ENCODE measurements around the gene SLC12A7. TPM values are rescaled to one million over a fixed set of nuclear protein-coding genes. Genes with fewer than 3 reads are reported as not detected.
"Not testable (repeated sequence)": the region's sequence is repeated elsewhere in the genome, so short reads cannot be mapped to it uniquely, and the experiment has no call there.

SLC12A7 gene
- total RNA-seq, 2 experiments from 2014 or later: 14.0 to 14.6 TPM

DNA sequence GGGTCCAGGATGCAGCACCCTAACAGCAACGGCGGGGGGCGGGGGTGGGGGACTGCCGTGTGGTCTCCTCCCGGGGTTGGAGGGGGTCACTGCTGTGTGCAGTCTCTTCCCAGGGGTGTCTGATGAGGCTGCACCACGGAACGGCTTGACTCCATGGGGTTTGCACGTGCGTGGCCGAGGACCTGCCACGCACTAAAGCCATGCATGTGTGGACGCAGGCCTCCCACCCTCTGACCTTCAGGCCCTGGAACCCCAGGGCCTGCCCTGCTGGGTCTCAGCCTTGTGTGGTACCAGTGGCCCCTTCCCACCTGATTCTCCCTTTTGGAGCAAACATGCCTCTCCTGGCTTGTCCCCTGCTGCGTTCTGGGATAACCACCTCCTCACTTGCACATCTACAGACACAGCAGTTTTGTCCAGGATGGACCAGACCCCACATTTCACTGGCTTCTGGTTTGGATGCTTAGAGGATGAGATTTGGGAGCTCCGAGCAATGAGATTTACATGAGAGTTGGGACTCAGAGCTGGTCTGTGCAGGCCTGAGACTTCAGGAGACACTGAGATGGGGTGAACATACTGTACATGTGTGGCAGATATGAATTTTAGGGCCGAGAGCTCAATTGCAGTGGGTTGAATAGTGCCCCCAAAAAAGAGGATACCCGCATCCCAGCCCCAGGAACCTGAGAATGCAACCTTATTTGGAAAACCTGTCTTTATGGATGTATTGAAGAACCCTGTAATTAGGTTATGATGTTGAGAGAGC, 45.8 kb downstream of the SLC12A7 start:
- no peaks in the 10 kb centered on the region for H3K9me3 Mint-ChIP-seq
- no peak overlapping the region for H3K27ac Mint-ChIP-seq
- no peak for DNase-seq
- no peak overlapping the region for H3K4me3 Mint-ChIP-seq
- no peaks in the 10 kb centered on the region for H3K4me1 Mint-ChIP-seq
- H3K36me3 Mint-ChIP-seq: no peaks in the 10 kb centered on the region
- H3K27me3 Mint-ChIP-seq: no peaks in the 10 kb centered on the region

DNA sequence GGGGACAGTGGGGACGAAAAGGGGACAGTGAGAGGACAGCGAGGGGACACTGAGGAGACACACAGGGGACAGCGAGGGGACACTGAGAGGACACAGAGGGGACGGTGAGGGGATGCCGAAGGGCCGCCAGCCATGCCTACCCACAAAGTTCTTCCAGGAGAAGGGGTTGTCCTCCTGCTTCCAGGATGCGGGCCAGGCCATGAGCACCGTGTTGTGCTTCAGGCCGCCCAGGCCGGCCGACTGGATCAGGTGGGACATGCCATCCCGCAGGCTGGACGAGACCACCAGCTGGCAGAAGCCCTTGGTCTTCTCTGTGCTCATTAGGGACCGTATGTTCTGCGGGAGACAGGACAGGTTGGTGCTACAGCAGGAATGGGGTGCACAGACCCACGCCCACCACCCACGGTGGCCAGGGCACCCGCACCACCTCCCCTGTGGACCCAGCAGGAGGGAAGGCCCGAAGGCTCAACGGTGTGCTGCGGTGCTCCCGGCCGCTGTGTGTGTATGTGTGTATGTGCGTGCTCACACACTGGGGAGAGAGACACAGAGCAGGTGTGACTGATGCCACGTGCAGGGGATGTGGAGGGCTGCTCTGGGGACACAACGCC, 46.6 kb downstream of the SLC12A7 start:
- no peaks in the 10 kb centered on the region for H3K27me3 Mint-ChIP-seq
- no peak overlapping the region for H3K27ac Mint-ChIP-seq
- DNase-seq: no peak
- no peaks in the 10 kb centered on the region for H3K36me3 Mint-ChIP-seq
- no peaks in the 10 kb centered on the region for H3K4me1 Mint-ChIP-seq
- H3K4me3 Mint-ChIP-seq: no peak overlapping the region
- no peaks in the 10 kb centered on the region for H3K9me3 Mint-ChIP-seq

DNA sequence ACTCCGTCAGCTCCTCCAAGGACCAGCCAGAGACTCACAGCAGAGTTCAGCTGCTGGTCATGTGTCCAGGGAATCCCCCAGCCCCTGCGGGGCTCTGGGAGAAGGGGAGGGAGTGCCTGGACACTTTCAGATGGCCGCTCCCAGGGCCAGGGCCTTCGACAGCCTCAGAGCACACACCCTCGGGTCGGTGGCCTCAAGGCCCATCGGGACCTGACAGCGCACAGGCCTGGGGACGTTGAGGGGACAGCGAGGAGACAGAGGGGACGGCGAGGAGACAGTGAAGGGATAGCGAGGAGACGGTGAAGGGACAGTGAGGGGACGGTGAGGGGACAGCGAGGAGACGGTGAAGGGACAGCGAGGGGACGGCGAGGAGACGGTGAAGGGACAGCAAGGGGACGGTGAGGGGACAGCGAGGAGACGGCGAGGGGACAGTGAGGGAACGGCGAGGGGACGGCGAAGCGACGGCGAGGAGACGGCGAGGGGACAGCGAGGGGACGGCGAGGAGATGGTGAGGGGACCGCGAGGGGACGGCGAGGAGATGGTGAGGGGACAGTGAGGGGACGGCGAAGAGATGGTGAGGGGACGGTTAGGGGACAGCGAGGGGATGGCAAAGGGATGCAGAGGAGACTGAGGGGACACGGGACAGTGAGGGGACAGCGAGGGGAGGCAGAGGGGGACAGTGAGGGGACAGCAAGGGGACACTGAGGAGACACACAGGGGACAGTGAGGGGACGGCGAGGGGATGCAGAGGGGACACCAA, 47.3 kb downstream of the SLC12A7 start:
- H3K4me1 Mint-ChIP-seq: no peaks in the 10 kb centered on the region
- H3K27me3 Mint-ChIP-seq: no peaks in the 10 kb centered on the region
- H3K4me3 Mint-ChIP-seq: no peak overlapping the region
- no peak overlapping the region for H3K27ac Mint-ChIP-seq
- no peak for DNase-seq
- no peaks in the 10 kb centered on the region for H3K9me3 Mint-ChIP-seq
- H3K36me3 Mint-ChIP-seq: no peaks in the 10 kb centered on the region

DNA sequence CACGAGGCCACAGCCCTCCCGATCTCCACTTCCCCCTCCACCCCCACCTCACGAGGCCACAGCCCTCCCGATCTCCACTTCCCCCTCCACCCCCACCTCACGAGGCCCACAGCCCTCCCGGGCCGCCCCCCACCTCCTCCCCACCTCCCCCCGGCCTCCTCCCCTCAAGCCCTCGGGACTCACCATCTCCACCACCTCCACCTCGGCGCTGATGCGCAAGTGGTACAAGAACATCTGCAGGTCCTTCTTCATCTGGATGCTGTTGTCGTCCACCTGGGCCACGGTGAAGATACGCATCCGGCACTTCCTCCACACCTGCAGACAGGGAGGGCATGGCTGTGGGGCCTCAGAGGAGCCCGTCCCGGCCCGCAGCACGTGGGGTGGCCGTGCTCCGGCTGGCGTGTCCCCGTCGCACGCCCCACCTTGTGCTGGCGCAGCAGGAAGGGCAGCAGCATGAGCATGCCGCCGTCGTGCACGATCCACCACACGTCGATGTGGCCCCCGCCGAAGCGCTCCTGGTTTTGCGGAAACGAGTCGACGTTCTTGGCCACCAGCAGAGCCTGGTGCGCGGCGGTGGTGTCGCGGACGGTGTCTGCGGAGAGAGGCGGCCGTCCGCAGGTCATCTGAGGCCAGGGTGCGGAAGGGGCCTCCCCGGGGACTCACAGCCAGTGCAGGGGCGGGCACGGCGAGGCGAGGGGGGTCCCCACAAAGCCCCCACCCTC, 48.0 kb downstream of the SLC12A7 start:
- Mint-ChIP-seq H3K9me3 (no peaks in the 10 kb centered on the region), H3K27me3 (no peaks in the 10 kb centered on the region), H3K4me1 (no peaks in the 10 kb centered on the region), H3K36me3 (no peaks in the 10 kb centered on the region), H3K4me3 (no peak overlapping the region), H3K27ac (no peak overlapping the region)
- DNase-seq: no peak

DNA sequence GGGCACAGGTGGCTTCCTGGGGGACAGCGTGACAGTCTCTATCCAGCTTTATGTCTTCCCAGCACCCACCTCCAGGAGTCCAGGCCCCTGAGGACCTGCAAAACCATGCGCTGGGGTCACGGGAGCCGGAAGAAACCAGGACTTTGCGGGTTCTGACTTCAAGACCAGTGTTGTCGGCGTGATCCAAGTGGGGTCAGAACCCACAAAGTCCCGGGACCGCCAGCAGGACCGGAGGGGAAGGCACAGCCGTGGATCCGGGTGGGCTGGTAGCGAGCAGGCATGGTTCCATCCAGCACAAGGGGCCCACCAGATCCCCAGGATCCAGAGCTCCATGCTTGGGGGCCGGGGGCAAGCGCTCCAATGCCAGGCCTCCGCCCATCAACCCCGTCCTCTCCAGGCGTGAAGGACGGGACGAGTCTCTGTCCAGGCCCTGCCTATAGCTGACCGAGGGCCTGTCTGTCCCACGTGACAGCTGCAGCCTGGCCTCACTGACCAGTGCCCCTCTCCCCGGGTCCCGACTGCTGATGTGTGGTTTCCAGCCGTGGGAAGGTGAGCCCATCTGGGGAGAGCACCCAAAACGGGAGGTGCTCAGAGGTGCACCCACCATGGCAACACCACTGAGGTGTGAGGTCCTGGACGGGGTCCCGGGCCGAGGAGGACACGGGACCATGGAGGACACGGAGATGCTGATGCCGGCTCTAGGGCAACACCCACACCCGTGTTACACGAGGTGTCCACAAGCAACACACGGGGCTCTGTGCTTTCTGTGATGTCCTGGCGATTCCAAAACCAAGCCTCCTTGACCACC, 48.9 kb downstream of the SLC12A7 start:
- H3K4me3 Mint-ChIP-seq: no peak overlapping the region
- no peaks in the 10 kb centered on the region for H3K27me3 Mint-ChIP-seq
- no peak overlapping the region for H3K27ac Mint-ChIP-seq
- no peaks in the 10 kb centered on the region for H3K36me3 Mint-ChIP-seq
- no peak for DNase-seq
- no peaks in the 10 kb centered on the region for H3K9me3 Mint-ChIP-seq
- H3K4me1 Mint-ChIP-seq: no peaks in the 10 kb centered on the region

DNA sequence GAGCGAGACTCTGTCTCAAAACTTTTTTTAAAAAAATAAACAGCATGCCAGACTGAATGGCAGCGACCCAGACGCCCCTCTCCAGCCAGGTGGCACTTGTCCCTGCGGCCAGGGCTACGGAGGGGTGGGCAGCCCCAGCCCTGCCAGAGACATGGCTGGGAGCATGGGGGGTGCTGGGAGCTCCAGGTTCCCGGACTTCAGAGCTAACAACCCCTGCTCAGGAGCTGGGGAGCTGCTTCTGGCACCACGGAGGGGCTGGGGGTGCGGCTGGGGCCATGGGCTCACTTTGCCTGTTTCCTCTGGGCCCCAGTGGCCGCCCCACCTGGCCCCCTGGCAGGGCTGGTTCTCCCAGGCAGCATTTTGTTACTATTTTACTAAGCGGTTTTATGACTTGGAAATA, 49.9 kb downstream of the SLC12A7 start:
- Mint-ChIP-seq H3K36me3 (no peaks in the 10 kb centered on the region), H3K27me3 (no peaks in the 10 kb centered on the region), H3K27ac (no peak overlapping the region), H3K4me1 (no peaks in the 10 kb centered on the region), H3K9me3 (no peaks in the 10 kb centered on the region), H3K4me3 (no peak overlapping the region)
- DNase-seq: no peak

DNA sequence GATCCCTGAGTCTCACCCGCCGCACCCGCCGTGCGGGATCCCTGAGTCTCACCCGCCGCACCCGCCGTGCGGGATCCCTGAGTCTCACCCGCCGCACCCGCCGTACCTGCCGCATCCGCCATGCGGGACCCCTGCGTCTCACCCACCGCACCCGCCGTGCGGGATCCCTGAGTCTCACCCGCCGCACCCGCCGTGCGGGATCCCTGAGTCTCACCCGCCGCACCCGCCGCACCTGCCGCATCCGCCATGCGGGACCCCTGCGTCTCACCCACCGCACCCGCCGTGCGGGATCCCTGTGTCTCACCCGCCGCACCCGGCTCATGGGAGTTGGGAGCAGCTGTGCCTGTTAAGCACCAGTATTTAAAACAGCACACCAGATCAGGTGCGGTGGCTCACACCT, 50.6 kb downstream of the SLC12A7 start:
- H3K9me3 Mint-ChIP-seq, H3K27ac Mint-ChIP-seq, H3K27me3 Mint-ChIP-seq, H3K4me1 Mint-ChIP-seq, H3K4me3 Mint-ChIP-seq, H3K36me3 Mint-ChIP-seq, DNase-seq: not testable (repeated sequence)

DNA sequence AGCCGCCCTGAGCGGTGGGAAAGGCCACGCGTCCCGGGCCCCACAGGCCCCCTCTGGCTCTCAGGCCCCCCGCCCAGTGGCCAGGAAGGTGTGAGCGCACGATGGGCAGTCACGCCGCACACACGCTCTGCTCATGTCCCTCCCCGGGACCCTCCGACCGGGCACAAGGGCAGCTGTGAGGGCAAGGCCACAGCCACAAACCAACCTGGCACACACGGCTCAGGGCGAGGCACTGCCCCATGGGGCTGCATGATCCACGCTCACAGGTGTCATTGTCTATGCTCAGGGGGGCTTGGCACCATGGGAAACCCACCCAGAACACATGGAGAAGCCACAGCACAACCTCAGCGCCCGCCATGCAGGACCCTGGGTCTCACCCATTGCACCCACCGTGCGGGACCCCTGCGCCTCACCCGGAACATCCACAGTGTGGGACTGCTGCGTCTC, 51.3 kb downstream of the SLC12A7 start:
- H3K4me1 Mint-ChIP-seq: no peaks in the 10 kb centered on the region

DNA sequence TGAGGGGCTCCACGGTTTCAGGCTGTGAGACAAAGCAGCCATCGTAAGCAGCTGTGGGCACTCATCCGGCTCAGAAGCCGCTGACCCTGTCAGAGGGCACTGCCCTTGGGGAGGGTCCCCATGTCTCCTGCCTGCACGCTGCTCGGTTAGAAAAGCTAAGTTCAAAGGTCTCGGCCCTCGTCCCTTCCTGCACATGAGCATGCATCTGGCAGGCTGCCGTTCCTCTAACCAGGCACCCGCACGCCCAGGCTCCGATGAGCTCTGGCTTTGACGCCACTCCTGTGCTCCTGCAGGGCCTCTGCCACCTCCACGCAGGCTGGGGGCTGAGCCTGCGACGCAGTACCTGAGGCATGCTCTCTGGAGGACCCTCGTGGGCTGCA, 52.0 kb downstream of the SLC12A7 start:
- Mint-ChIP-seq H3K9me3 (no peaks in the 10 kb centered on the region), H3K27me3 (no peaks in the 10 kb centered on the region), H3K36me3 (no peaks in the 10 kb centered on the region), H3K4me1 (no peaks in the 10 kb centered on the region), H3K4me3 (no peak overlapping the region), H3K27ac (no peak overlapping the region)
- no peak for DNase-seq

More for the DNA sequence above, 51.3 kb downstream of the SLC12A7 start:
- Mint-ChIP-seq H3K27me3 (no peaks in the 10 kb centered on the region), H3K36me3 (no peaks in the 10 kb centered on the region), H3K4me3 (no peak overlapping the region), H3K27ac (no peak overlapping the region), H3K9me3 (no peaks in the 10 kb centered on the region)
- DNase-seq: no peak

DNA sequence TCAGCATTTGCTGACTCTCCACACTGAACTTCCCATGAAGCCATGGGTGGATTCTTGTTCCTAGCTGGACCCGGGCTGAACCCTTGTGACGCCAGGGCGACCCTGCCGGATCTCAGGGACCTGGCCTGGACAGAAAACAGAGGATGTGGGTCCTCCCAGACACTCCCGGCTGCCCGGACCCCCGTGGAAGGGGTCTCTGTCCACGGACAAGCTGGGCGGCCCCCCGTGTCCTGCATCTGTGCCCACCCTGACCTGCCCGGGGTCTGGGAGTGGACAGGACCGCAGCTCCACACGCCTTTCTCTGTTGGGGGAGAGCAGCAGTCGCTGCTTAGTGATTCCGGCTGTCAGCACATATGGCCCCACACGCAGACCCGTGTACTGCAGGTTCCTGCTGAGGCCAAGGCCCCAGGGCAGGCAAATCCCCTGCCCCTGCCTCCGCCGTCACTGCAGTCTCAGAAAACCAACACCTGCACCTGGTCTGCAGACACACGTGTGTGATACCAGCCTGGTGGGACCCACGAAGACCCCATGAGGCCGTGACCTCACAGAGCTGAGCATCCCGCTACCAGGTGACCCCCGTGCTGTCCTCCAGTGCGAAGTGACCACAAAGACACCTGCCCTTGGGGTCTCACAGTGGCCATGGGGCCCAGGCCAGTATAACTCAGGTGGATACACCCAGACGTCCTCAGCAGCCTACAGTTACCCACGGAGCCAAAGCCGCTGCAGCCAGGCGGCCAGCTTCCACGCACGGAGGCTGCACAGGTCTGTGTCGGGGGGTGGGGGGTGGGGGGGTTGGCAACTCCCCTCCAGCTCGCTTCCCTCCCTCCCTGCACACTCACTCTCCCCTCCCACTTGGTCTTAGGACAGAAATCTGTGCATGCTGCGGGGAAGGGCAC, 52.6 kb downstream of the SLC12A7 start:
- Mint-ChIP-seq H3K27me3 (no peaks in the 10 kb centered on the region), H3K4me3 (no peak overlapping the region), H3K4me1 (no peaks in the 10 kb centered on the region), H3K36me3 (no peaks in the 10 kb centered on the region), H3K27ac (no peak overlapping the region), H3K9me3 (no peaks in the 10 kb centered on the region)
- DNase-seq: no peak

DNA sequence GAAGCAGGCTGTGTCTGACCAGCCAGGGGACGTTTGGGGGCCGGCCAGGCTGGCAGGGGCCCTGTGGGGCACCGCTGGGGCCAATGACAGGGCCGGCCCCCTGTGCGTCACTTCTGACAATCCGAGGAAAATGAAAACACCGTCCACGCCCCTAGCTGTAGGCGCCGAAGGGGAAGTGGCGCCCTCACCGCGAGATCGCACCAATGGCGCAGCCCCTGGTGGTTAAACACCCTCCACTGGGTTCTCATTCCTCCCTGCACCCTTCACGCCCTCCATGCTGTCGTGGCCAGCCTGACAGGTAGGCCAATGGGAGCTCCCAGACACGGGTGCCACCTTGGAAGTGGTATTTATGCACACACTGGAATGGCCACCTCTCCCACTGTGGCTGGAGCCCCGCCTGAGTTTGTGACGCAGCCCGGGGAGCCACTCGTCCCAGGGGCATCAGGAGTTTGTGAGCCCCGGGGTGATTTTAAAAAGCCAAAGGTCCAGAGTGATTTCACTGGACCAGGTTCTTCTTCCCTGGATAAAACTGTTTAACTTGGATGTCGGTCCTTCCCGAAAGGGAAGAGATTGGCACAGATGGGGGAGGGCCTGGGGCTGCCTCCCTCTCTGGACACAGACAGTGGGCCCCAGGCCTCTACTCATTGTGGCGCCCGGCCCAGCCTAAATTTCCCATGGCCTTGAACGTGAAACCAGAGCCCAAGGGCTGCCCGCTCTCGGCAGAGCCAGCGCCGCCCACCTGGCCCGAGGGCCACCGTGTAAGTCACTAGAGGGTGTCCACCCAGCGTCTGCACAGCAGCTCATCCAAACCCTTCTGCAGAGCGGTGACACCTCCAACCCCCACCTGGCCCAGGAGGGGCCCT, 53.5 kb downstream of the SLC12A7 start:
- DNase-seq: no peak
- no peaks in the 10 kb centered on the region for H3K9me3 Mint-ChIP-seq
- no peak overlapping the region for H3K4me3 Mint-ChIP-seq
- H3K27me3 Mint-ChIP-seq: no peaks in the 10 kb centered on the region
- H3K36me3 Mint-ChIP-seq: no peaks in the 10 kb centered on the region
- H3K27ac Mint-ChIP-seq: no peak overlapping the region
- H3K4me1 Mint-ChIP-seq: no peaks in the 10 kb centered on the region

DNA sequence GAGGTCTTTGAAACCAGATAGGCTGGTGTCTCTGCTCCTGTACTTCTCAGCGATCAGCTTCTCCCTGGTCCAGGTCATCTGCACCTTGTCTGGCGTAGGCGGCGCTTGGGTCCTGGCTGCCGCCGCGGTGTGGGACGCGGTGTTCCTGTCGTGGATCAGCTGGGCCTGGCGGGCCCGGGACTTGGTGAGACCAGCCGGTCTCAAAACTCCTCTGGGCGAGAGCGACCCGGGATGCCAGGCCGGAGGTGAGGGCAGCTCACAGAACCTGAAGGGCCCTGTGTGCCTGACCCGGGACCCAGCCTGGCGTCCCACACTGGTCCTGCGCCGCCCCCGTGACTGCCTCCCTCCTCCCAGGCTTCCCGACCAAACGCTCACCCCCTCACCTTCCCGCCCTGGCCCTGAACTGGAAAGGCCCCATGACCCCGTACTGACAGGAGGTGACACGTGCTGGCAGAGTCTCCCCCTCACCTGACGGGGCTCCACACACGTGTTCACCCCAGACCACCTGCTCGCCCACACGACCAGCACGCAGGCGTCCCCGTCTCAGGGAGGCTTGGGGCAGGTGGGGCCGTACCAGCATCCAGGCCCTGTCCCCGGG, 54.3 kb downstream of the SLC12A7 start:
- no peaks in the 10 kb centered on the region for H3K36me3 Mint-ChIP-seq
- no peaks in the 10 kb centered on the region for H3K9me3 Mint-ChIP-seq
- no peak overlapping the region for H3K4me3 Mint-ChIP-seq

More for the DNA sequence above, 54.3 kb downstream of the SLC12A7 start:
- Mint-ChIP-seq H3K27ac (no peak overlapping the region), H3K4me1 (no peaks in the 10 kb centered on the region), H3K27me3 (no peaks in the 10 kb centered on the region)
- no peak for DNase-seq
